KG1 (cell line): ENCODE results near the gene RSPRY1.

Source experiments
- DNase-seq: peaks from one replicate; lab custom pipeline; 2025; lab: John Stamatoyannopoulos, UW

RSPRY1 gene

GRCh38 chr16:57185945-57186871 lies at the start of gene RSPRY1, which contains the start of gene PSME3IP1:
Gene RSPRY1, plus strand, starts transcription at chr16:57186329. Its CDS starts 18,330 bp downstream, at chr16:57204659.
Gene PSME3IP1, minus strand, starts transcription at chr16:57186039. Its CDS starts 12,185 bp downstream, at chr16:57173854.
- peak; percentile 99 for DNase-seq

DNA sequence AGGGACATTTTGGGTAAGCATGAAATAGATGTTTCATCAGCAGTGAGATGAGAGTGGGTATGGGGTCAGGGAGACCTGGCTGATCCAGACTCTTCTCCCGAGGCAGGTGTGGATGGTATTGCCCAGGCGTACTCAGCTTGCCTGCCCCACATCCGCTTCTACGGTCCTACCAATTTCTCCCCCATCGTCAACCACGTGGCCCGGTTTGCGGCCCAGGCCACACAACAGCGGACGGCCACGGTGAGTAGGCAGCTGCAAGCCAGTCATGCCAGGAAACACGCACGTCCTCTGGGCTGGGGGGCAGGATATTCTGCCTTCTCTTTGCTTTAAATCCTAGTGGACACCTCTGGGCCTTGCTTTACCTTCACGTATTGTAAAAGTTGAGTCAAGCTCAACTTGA lies 49.1 kb upstream of the RSPRY1 start:
- no peak for DNase-seq

DNA sequence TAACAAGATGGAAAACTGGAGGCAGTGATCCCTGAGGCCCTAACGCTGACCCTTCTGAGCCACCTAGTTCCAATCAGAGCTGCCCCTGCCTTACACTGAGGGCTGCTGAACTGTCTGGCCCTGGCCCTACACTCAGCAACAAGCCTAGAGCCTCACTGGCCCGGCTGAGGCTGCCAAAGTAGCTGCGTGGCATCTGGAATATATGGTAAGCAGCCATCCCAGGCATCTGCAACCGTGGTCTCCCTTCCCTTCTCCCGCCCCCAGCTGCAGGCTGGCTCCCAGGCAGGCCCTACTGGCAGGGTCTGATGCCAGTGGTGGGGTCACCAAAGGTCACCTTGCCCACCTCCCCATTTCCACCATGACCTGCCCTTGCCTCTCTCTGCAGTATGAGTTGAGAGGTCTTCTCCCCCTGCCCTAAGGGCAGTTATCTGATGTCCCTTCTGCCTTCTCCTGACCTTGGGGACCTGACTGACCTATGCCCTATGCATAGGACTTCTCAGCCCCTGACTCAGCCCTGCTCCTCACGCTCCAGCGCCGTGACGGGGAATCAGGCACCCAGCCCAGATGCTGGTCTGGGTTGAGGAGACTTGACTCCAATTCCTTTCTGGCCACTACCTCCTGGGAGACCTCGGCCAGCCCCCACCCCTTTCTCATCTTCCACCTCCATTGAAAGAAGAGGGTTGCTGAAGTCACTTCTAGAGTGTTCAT lies 48.4 kb upstream of the RSPRY1 start:
- DNase-seq: no peak

DNA sequence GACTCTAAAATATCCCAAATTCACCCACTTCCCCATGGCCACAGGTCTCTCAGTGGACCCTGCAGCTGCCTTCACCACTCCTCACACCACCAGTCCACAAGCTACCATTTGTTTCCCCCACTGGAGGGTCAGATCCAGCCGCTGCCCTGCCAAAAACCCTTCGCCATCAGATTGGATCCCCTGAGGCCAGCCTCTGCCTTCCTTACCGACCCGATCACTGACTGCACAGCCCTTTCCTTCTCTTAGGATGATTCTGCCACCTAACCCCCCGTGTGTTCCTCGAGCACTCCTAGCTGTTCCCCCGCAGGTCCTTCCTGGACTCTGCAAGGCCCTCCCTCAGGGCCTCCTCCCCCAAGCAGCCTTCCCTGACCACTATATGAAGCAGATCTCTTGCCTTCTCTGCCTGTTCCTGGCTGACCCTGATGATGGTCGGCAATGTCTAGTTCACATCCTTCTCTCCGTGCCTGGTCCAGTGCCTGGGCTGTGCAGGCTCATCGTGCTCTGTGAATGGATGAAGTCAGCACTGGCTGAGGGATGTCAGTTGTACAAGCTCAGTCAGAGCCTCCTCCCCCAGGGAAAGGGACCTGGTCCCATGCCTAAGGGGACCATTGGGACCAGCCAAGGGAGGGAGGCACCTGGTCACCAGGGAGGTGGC lies 47.7 kb upstream of the RSPRY1 start:
- DNase-seq: no peak

DNA sequence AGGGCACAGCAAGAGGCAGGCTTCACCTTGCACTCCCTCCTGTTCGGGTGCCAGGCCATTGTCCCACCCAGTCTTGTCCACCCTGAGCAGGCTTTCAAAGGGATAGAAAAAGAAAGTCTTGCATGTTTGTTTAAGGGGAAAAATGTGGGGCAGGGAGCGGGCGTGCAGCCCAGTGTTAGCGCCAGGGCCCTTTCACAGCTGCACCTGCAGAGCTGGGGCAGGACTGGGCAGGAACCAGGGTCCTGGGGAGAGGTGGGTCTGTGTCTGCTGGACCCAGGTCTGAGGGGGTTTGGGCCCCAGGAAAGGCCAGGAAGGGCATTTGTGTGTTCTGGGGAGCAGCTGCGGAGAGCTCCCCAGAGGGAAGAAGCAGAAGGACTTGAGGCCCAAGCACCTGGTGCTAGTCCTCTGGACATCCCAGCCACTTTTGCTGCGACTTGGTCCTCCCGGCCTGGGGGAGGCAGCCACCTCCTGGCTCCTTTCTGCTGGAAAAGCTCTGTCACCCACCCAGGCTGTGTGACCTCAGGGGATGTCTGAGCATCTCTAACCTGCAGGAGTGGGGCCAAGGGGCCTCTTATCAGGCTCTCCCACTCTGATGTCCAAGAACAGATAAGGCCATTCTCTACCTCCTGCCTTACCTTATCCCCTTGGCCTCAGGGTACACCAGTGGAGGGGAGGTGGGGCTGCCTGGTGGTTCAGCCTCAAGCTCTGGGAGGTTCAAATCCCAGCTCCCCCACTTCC lies 45.0 kb upstream of the RSPRY1 start:
- no peak for DNase-seq

- peak; percentile 67 for DNase-seq
These were observed 44.1 kb upstream of the RSPRY1 start for GRCh38 chr16:57141822-57142631.

GRCh38 chr16:57143149-57143921 lies 42.8 kb upstream of the RSPRY1 start:
- DNase-seq: no peak

GRCh38 chr16:57144027-57144426 lies 42.1 kb upstream of the RSPRY1 start:
- no peak for DNase-seq

- no peak for DNase-seq
These were observed 40.8 kb upstream of the RSPRY1 start for GRCh38 chr16:57145046-57146021.

DNA sequence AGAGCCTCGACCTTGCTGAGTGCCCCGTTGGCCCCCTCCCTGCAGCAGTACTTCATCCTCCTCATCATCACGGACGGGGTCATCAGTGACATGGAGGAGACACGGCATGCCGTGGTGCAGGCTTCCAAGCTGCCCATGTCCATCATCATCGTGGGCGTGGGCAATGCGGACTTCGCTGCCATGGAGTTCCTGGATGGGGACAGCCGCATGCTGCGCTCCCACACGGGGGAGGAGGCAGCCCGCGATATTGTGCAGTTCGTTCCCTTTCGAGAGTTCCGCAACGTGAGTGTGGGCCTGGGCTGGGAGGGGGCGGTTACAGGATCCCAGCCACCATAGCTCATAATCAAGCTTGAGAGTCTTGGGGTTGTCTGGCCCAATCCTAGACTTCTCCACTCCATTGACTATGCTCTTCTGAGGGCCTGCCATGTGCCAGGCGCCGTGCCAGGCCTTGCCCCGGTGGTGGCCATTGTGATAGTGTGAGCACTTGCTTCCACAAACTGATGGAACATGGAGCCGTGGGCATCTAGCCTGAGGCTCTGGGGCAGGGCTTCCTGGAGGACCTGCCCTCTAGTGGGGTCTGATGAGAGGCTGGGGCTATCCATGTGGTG lies 40.0 kb upstream of the RSPRY1 start:
- DNase-seq: no peak

DNA sequence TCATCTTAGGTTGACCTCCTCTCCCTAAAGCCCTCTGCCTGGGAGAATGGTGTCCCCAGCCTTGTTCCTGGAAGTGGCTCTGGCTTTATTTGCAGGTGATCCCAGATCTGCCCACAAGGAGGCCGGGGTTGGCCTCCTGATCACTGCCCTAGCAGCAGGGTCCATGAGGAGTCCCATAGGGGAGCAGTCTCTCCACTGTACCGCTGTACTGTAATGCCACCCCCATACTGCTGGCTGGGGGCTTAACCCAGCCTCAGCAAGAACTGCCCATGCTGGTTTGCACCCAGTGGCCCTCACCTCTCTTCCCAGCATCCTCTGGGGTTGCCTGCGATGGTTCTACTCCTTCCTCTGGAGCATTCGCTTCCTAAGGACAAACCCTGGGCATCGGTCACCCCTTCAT lies 39.4 kb upstream of the RSPRY1 start:
- no peak for DNase-seq

- peak; percentile 85 for DNase-seq
These were observed 38.5 kb upstream of the RSPRY1 start for GRCh38 chr16:57147381-57148221.

- DNase-seq: no peak
These were observed 37.6 kb upstream of the RSPRY1 start for GRCh38 chr16:57148481-57148880.

DNA sequence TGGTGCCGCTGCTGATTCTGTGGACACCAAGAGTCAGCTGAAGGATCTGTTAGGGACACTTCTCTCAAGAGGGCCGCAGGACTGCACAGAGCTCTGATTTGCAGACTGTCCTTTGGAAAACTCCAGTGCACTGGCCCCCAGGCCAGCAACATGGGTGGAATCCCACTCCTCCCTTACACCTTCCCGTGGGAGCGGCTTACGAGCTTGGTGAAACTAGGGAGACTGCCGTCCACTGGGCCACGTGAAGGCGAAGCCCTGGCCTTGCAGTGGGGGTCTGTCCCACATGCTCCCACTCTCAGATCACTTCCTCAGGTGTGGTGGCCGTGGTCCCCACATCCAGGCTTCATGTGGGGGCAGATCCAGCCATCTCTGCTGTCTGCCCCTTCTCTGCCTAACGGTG lies 36.7 kb upstream of the RSPRY1 start:
- no peak for DNase-seq

DNA sequence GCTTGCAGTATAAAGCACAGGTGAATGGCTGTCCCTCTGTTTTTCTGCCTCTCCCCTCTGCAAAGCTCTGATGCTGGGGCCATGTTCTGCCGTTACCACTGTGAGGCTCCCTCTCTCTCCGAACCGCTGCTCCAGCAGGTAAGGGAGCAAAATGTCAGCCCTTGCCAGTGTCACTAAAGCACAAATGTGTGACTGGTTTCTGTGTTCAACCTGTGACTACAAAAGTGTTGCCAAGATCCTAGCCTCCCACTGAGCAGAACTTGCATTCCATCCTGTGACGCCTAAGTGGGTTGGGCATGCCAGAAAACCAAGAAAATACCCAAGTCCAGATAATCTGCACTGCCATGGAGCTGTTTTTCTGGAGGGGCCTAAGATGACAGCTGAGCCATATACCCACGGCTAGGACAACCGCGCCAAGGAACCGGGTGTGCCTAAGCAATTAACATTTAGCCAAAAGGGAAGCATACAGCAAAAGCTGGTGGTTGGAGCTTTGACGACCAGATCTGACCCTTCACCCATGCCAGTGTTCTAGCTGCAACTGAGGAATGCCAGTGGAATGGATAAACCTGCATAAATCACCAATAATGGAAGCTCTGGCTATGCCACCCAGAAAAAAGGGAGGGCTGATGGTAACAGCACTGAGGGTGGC lies 35.3 kb upstream of the RSPRY1 start:
- DNase-seq: no peak

- no peak for DNase-seq
These were observed 34.8 kb upstream of the RSPRY1 start for GRCh38 chr16:57151369-57151768.
